Peyer's patch (tissue), 4 donors: ENCODE data around the gene STAMBPL1.

Experiments used
- POLR2A ChIP-seq, 2 donors: fragments of 450-650 bp; IDR thresholded peaks; one replicate each; pipeline ENCODE4 v1.5.1; 2017; ENCODE audit warnings: antibody characterized with exemption in 2 of 2, mild to moderate bottlenecking in 2 of 2, moderate library complexity in 2 of 2
- TF ChIP-seq, protein P1 (sequence below), 6 experiments: fragments of 450-650 bp in 4 of 6; fragments of 200-600 bp in 2 of 6; sonication (generic) in 1 of 6; IDR thresholded peaks; one replicate each; pipeline ENCODE4 v1.5.1; 2017 to 2019; ENCODE audit warnings: antibody characterized with exemption in 6 of 6, mild to moderate bottlenecking in 3 of 6, moderate library complexity in 1 of 6

DNA sequence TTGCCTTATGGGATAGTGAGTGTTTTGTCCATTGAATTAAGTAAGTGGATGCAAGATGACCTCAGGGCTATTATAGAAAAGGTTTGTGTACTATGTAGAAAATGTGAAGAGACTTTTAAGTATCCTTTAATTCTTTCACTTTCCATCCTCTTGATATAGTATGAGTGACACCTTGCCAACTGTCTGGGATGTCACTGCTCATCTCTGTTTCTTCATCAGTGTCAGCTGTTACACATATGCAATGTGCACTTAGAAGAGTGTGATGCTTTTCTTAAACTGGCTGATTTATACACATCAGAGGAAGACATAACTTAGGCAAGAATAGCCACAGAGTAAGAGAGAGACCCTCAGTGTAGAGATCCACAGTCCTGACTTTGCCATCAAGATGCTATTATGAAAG is 81.2 kb downstream of the STAMBPL1 start:
- TF ChIP-seq, protein P1, sequence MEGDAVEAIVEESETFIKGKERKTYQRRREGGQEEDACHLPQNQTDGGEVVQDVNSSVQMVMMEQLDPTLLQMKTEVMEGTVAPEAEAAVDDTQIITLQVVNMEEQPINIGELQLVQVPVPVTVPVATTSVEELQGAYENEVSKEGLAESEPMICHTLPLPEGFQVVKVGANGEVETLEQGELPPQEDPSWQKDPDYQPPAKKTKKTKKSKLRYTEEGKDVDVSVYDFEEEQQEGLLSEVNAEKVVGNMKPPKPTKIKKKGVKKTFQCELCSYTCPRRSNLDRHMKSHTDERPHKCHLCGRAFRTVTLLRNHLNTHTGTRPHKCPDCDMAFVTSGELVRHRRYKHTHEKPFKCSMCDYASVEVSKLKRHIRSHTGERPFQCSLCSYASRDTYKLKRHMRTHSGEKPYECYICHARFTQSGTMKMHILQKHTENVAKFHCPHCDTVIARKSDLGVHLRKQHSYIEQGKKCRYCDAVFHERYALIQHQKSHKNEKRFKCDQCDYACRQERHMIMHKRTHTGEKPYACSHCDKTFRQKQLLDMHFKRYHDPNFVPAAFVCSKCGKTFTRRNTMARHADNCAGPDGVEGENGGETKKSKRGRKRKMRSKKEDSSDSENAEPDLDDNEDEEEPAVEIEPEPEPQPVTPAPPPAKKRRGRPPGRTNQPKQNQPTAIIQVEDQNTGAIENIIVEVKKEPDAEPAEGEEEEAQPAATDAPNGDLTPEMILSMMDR (IDR thresholded peaks at IDR 0.05) = no peak
- no peak for TF ChIP-seq POLR2A (IDR thresholded peaks at IDR 0.05)
